DND-41 (cell line): ENCODE measurements around the gene PER2.
"Not testable (repeated sequence)": the region's sequence is repeated elsewhere in the genome, so short reads cannot be mapped to it uniquely, and the experiment has no call there.

Experiments
- ATAC-seq: fragments of 200-7000 bp; cut with Tn5 transposase; 3 replicates; pipeline ENCODE4 v1.9.1; 2021; ENCODE audit warnings: low read depth; ENCODE audit not compliant: insufficient read depth
- DNase-seq: peaks from one replicate; pipeline ENCODE4 v3.0.0-alpha.2; 2020
- H2AFZ ChIP-seq: 2 replicates; pipeline ENCODE4 v1.6.0; 2012; ENCODE audit warnings: low read depth, low read length
- H3K27ac ChIP-seq: 2 replicates; pipeline ENCODE4 v1.5.1; 2012; ENCODE audit warnings: low read length, inconsistent platforms
- H3K27me3 ChIP-seq: fragments of 200-600 bp; sonication (generic); 2 replicates; pipeline ENCODE4 v1.6.0; 2012; ENCODE audit warnings: low read length, mild to moderate bottlenecking, inconsistent platforms; ENCODE audit not compliant: insufficient read depth, poor library complexity
- H3K36me3 ChIP-seq: 2 replicates; pipeline ENCODE4 v1.5.1; 2012; ENCODE audit warnings: low read length, inconsistent platforms; ENCODE audit not compliant: insufficient read depth
- H3K4me1 ChIP-seq: 2 replicates; pipeline ENCODE4 v1.5.1; 2012; ENCODE audit warnings: mild to moderate bottlenecking, low read length; ENCODE audit not compliant: insufficient read depth
- H3K4me2 ChIP-seq: 2 replicates; pipeline ENCODE4 v1.6.0; 2012; ENCODE audit warnings: mild to moderate bottlenecking, moderate library complexity, low read length, inconsistent platforms; ENCODE audit not compliant: insufficient read depth
- H3K4me3 ChIP-seq, 2 experiments: fragments of 200-600 bp in 1 of 2; shearing (Covaris generic) in 1 of 2; 2 replicates each; pipeline ENCODE4 v1.5.1; 2012 to 2016; ENCODE audit warnings: inconsistent platforms in 2 of 2, low read length in 2 of 2, mild to moderate bottlenecking in 2 of 2, low read depth in 1 of 2, moderate library complexity in 1 of 2
- H3K79me2 ChIP-seq: 2 replicates; pipeline ENCODE4 v1.6.0; 2012; ENCODE audit warnings: low read length, inconsistent platforms; ENCODE audit not compliant: insufficient read depth
- H3K9ac ChIP-seq: 2 replicates; pipeline ENCODE4 v1.6.0; 2012; ENCODE audit warnings: low read depth, mild to moderate bottlenecking, inconsistent platforms, low read length, moderate library complexity
- H3K9me3 ChIP-seq: 2 replicates; pipeline ENCODE4 v1.5.1; 2012; ENCODE audit warnings: low read length, moderate library complexity, mild to moderate bottlenecking, inconsistent platforms; ENCODE audit not compliant: insufficient read depth, severe bottlenecking
- H4K20me1 ChIP-seq: 2 replicates; pipeline ENCODE4 v1.6.0; 2012; ENCODE audit warnings: low read length; ENCODE audit not compliant: insufficient read depth
- CTCF ChIP-seq: IDR thresholded peaks from 2 replicates; pipeline ENCODE4 v1.5.1; 2012; ENCODE audit warnings: borderline replicate concordance, low read length, moderate library complexity, mild to moderate bottlenecking; ENCODE audit not compliant: poor library complexity, severe bottlenecking; ENCODE audit errors: extremely low read depth
- EZH2 ChIP-seq: IDR thresholded peaks from 3 replicates; pipeline ENCODE4 v1.6.1; 2012; ENCODE audit warnings: borderline replicate concordance, low read depth, mild to moderate bottlenecking, moderate library complexity, low read length, inconsistent platforms; ENCODE audit not compliant: severe bottlenecking

Gene PER2

GRCh38 chr2:238330391-238330790 is 42.0 kb upstream of the PER2 start:
- peaks cover 8% of the 10 kb centered on the region; the same call in 1 of the 2 replicates for H4K20me1 ChIP-seq
- no peaks in the 10 kb centered on the region for H3K9me3 ChIP-seq
- DNase-seq (no peak), ATAC-seq (no peak)
- H3K4me3 ChIP-seq: no peak overlapping the region
- H3K27me3 ChIP-seq: no peaks in the 10 kb centered on the region
- no peak overlapping the region for H3K9ac ChIP-seq
- H3K79me2 ChIP-seq: no peaks in the 10 kb centered on the region
- no peaks in the 10 kb centered on the region for H3K4me1 ChIP-seq
- peaks cover 50% of the 10 kb centered on the region for H3K36me3 ChIP-seq
- TF ChIP-seq EZH2 (no peak), CTCF (no peak)
- H3K27ac ChIP-seq: no peak overlapping the region
- H3K4me2 ChIP-seq: no peak overlapping the region
- no peak overlapping the region for H2AFZ ChIP-seq

- H3K36me3 ChIP-seq: peaks cover 42% of the 10 kb centered on the region
- ATAC-seq (no peak), DNase-seq (no peak)
- H3K4me2 ChIP-seq: no peak overlapping the region
- no peak overlapping the region for H3K27ac ChIP-seq
- no peaks in the 10 kb centered on the region for H3K9me3 ChIP-seq
- H3K79me2 ChIP-seq: no peaks in the 10 kb centered on the region
- H3K4me3 ChIP-seq: no peak overlapping the region
- no peaks in the 10 kb centered on the region for H3K27me3 ChIP-seq
- no peak for TF ChIP-seq CTCF
- no peak for TF ChIP-seq EZH2
- H3K9ac ChIP-seq: no peak overlapping the region
- H3K4me1 ChIP-seq: no peaks in the 10 kb centered on the region
- peaks cover 8% of the 10 kb centered on the region for H4K20me1 ChIP-seq
- H2AFZ ChIP-seq: no peak overlapping the region
Observed at GRCh38 chr2:238327751-238328150, 39.3 kb upstream of the PER2 start.

GRCh38 chr2:238326801-238327365 is 38.5 kb upstream of the PER2 start:
- H3K4me3 ChIP-seq: no peak overlapping the region
- H2AFZ ChIP-seq: no peak overlapping the region
- TF ChIP-seq CTCF (no peak), EZH2 (no peak)
- H3K4me1 ChIP-seq: peaks cover 4% of the 10 kb centered on the region
- peaks cover 42% of the 10 kb centered on the region for H3K36me3 ChIP-seq
- H3K9me3 ChIP-seq: no peaks in the 10 kb centered on the region
- no peak for DNase-seq
- no peak overlapping the region for H3K9ac ChIP-seq
- peaks cover 12% of the 10 kb centered on the region for H4K20me1 ChIP-seq
- no peak overlapping the region for H3K4me2 ChIP-seq
- no peaks in the 10 kb centered on the region for H3K27me3 ChIP-seq
- H3K27ac ChIP-seq: no peak overlapping the region
- no peak for ATAC-seq
- no peaks in the 10 kb centered on the region for H3K79me2 ChIP-seq

- ATAC-seq (no peak), DNase-seq (no peak)
- H3K9ac ChIP-seq: no peak overlapping the region
- H3K4me1 ChIP-seq: peaks cover 14% of the 10 kb centered on the region
- no peak overlapping the region for H3K4me2 ChIP-seq
- H3K36me3 ChIP-seq: peaks cover 40% of the 10 kb centered on the region
- TF ChIP-seq EZH2 (no peak), CTCF (no peak)
- no peak overlapping the region for H2AFZ ChIP-seq
- H3K27me3 ChIP-seq: no peaks in the 10 kb centered on the region
- peaks cover 16% of the 10 kb centered on the region for H4K20me1 ChIP-seq
- no peaks in the 10 kb centered on the region for H3K9me3 ChIP-seq
- no peak overlapping the region for H3K27ac ChIP-seq
- H3K79me2 ChIP-seq: 0 out of 2 replicates have a peak, but pooled peaks cover 3% of the 10 kb centered on the region
- no peak overlapping the region for H3K4me3 ChIP-seq
Observed at GRCh38 chr2:238325694-238326093, 37.3 kb upstream of the PER2 start.

GRCh38 chr2:238324248-238324647 is 35.8 kb upstream of the PER2 start:
- H3K27ac ChIP-seq, H3K9ac ChIP-seq, DNase-seq, H2AFZ ChIP-seq, ATAC-seq, H3K4me3 ChIP-seq, H3K27me3 ChIP-seq, H3K79me2 ChIP-seq, H3K4me2 ChIP-seq, H3K9me3 ChIP-seq: not testable (repeated sequence)
- peaks cover 26% of the 10 kb centered on the region for H3K36me3 ChIP-seq
- peaks cover 22% of the 10 kb centered on the region for H3K4me1 ChIP-seq
- peaks cover 16% of the 10 kb centered on the region for H4K20me1 ChIP-seq
